ENCODE measurements around the gene LSAMP. TPM values are rescaled to one million over a fixed set of nuclear protein-coding genes. Genes with fewer than 3 reads are reported as not detected.

The LSAMP gene
- total RNA-seq, 1 donor from 2014 or later: 4.4 TPM

GRCh38 chr3:116391296-116392201 is 53.7 kb downstream of the LSAMP start:
- no peak for DNase-seq (ENCODE audit: extremely low spot score, unreplicated experiment)
- H3K4me1 Mint-ChIP-seq (ENCODE audit: unreplicated experiment): no peaks in the 10 kb centered on the region
- TF ChIP-seq CTCF (IDR thresholded peaks at IDR 0.05): no peak
- no peaks in the 10 kb centered on the region for H3K9me3 Mint-ChIP-seq (ENCODE audit: unreplicated experiment)
- no peaks in the 10 kb centered on the region for H3K36me3 Mint-ChIP-seq (ENCODE audit: unreplicated experiment)
- H3K27me3 Mint-ChIP-seq (ENCODE audit: unreplicated experiment): peaks cover 2% of the 10 kb centered on the region
- no peak overlapping the region for H3K27ac Mint-ChIP-seq (ENCODE audit: unreplicated experiment)
- H3K4me3 Mint-ChIP-seq (ENCODE audit: unreplicated experiment): no peak overlapping the region

- Mint-ChIP-seq H3K4me3 (ENCODE audit: unreplicated experiment) (no peak overlapping the region), H3K9me3 (ENCODE audit: unreplicated experiment) (no peaks in the 10 kb centered on the region), H3K27me3 (ENCODE audit: unreplicated experiment) (peaks cover 2% of the 10 kb centered on the region), H3K4me1 (ENCODE audit: unreplicated experiment) (no peaks in the 10 kb centered on the region), H3K27ac (ENCODE audit: unreplicated experiment) (no peak overlapping the region), H3K36me3 (ENCODE audit: unreplicated experiment) (no peaks in the 10 kb centered on the region)
- DNase-seq (ENCODE audit: extremely low spot score, unreplicated experiment): no peak
- TF ChIP-seq CTCF (IDR thresholded peaks at IDR 0.05): no peak
These were observed 55.0 kb downstream of the LSAMP start for GRCh38 chr3:116390318-116390717.

GRCh38 chr3:116388867-116389385 is 56.4 kb downstream of the LSAMP start:
- no peaks in the 10 kb centered on the region for H3K9me3 Mint-ChIP-seq (ENCODE audit: unreplicated experiment)
- H3K27ac Mint-ChIP-seq (ENCODE audit: unreplicated experiment): no peak overlapping the region
- peaks cover 2% of the 10 kb centered on the region for H3K27me3 Mint-ChIP-seq (ENCODE audit: unreplicated experiment)
- no peak for TF ChIP-seq CTCF (IDR thresholded peaks at IDR 0.05)
- DNase-seq (ENCODE audit: extremely low spot score, unreplicated experiment): no peak
- H3K36me3 Mint-ChIP-seq (ENCODE audit: unreplicated experiment): no peaks in the 10 kb centered on the region
- H3K4me3 Mint-ChIP-seq (ENCODE audit: unreplicated experiment): no peak overlapping the region
- no peaks in the 10 kb centered on the region for H3K4me1 Mint-ChIP-seq (ENCODE audit: unreplicated experiment)

GRCh38 chr3:116386168-116386567 is 59.1 kb downstream of the LSAMP start:
- Mint-ChIP-seq H3K4me3 (ENCODE audit: unreplicated experiment) (no peak overlapping the region), H3K36me3 (ENCODE audit: unreplicated experiment) (no peaks in the 10 kb centered on the region), H3K27ac (ENCODE audit: unreplicated experiment) (no peak overlapping the region), H3K27me3 (ENCODE audit: unreplicated experiment) (peaks cover 2% of the 10 kb centered on the region), H3K9me3 (ENCODE audit: unreplicated experiment) (no peaks in the 10 kb centered on the region), H3K4me1 (ENCODE audit: unreplicated experiment) (no peaks in the 10 kb centered on the region)
- no peak for DNase-seq (ENCODE audit: extremely low spot score, unreplicated experiment)
- TF ChIP-seq CTCF (IDR thresholded peaks at IDR 0.05): no peak

GRCh38 chr3:116384717-116385116 is 60.6 kb downstream of the LSAMP start:
- Mint-ChIP-seq H3K27ac (ENCODE audit: unreplicated experiment) (no peak overlapping the region), H3K27me3 (ENCODE audit: unreplicated experiment) (no peaks in the 10 kb centered on the region), H3K36me3 (ENCODE audit: unreplicated experiment) (no peaks in the 10 kb centered on the region), H3K4me3 (ENCODE audit: unreplicated experiment) (no peak overlapping the region), H3K9me3 (ENCODE audit: unreplicated experiment) (no peaks in the 10 kb centered on the region), H3K4me1 (ENCODE audit: unreplicated experiment) (no peaks in the 10 kb centered on the region)
- no peak for TF ChIP-seq CTCF (IDR thresholded peaks at IDR 0.05)
- DNase-seq (ENCODE audit: extremely low spot score, unreplicated experiment): no peak

Measured in osteocyte (in vitro differentiated cells).